HG03108 (cell line): Measurements from ENCODE around the gene THRAP3.
"Not testable (repeated sequence)": the region's sequence is repeated elsewhere in the genome, so short reads cannot be mapped to it uniquely, and the experiment has no call there.

ENCODE experiments used
- ATAC-seq: cut with Tn5 transposase; IDR thresholded peaks from one replicate; pipeline ENCODE4 v1.9.1; 2021; ENCODE audit warnings: moderate library complexity; ENCODE audit not compliant: unreplicated experiment

The THRAP3 gene

DNA sequence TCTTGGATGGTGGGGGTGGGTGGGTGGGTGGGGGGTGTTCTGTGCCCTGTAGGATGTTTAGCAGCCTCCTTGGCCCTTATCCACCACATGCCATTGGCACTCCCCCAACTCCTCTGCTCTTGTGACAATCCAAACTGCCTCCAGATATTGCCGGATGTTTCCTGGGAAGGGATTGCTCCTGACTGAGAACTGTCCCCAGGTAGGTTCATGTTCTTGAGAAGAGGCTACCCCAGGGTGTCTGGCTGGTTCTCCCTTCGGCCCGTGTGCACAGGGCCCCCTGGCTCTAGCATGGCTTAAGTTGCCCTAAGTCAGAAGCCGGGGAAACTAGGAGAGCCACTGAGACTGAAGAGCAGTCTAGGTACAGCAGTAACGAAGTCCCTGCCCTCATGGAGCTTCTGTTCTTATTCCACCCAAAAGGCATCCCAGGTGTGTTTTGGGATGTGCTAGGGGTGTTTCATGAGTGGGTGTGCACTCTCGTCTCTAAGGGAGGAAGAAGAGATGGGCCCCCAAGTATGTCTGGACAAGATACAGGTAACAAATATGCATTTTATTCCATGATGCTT is 19.8 kb upstream of the THRAP3 start:
- no peak for ATAC-seq

DNA sequence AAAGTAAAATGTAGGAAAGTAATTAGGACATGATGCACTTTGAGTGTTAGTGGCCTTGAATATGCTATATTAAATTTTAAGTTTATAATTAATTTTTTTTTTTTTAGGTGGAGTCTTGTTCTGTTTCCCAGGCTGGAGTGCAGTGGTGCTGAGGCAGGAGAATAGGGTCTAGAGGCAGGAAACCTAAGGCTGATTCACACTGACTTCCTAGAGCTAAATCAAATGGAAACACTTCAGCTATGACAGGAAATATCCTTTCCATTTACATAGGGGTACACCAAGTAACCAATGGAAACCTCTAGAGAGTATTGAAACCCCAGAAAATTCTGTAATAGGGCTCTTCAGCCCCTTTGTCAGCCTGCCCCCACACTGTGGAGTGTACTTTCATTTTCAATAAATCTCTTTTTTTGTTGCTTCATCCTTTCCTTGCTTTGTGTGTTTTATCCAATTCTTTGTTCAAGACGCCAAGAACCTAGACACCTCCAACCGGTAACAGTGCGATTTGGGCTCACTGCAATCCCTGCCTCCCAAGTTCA is 17.9 kb upstream of the THRAP3 start:
- ATAC-seq, result no peak

DNA sequence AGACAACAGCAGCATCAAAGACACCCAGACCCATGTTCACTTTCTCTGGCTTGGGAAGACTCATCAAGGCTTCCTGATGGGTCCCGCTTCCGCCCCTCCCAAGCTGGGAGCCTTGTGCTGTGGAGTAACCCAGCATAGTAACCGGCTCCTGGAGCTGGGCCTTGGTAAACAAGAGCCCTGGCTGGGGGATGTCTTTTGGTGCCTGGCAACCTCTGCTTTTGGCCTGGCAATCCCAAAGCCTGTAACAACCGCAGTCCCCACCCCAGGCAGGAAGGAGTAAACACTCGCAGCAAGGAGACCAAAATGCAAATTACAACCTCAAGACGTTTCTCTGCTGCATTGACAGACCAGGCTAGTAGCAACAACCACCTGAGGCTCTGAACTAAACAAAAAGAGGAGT is 16.9 kb upstream of the THRAP3 start:
- ATAC-seq, result no peak

DNA sequence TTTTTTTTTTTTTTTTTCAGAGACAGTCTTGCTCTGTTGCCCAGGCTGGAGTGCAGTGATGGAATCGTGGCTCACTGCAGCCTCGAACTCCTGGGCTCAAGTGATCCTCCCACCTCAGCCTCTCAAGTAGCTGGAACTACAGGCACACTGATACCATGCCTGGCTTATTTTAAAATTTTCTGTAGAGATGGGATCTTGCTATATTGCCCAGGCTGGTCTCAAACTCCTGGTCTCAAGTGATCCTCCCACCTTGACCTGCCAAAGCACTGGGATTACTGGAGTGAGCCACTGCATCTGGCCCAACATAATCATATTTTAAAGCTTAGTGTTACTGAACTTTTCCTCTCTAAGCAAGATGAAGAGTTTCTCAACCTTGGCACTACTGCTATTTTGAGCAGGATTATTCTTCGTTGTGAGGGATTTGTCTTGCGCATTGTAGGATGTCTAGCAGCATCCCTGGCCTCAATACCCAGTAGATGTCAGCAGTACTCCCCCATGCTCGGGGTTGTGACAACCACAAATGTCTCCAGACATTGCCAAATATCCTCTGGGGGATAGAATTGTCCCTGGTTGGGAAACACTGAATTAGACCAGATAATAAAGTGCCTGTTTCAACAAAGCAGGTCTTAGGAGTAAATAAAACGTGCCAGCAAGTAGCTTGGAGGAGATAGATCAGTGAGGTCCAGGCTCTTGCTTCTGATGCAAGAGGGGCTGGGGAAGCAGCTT is 15.1 kb upstream of the THRAP3 start:
- no peak for ATAC-seq

DNA sequence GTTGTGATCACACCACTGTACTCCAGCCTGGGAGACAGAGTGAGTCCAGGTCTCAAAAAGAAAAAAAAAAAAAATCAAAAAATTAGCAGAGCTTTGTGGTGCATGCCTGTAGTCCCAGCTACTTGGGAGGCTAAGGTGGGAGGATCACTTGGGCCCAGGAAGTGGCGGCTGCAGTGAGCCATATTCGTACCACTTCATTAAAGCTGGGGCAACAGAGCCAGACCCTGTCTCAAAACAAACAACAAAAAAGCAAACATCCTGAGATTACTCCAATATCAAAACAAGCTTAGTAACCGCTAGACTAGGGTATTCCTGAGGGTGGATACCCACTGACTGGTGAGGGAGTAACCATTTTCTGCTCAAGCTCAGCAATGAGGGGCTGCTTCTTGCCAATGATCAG is 12.9 kb upstream of the THRAP3 start:
- ATAC-seq, result no peak

DNA sequence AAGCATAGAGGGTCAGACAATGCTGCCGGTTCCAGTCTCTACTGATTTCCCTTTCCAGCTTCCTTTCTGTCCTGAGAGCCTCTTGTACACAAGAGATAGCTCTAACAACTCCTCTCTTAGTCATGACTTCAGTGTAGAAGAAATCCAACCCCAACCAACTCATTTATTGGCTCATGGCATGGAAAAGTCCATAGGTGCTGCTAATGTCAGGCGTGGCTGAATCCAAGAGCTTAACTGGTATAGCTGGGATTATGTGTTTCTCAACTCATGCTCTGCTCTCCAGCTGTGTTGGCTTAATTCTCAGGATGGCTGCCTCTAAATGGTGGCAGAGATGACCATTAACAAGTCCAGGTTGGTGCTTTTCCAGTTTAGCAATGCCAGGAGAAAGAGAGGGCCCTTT is 12.4 kb upstream of the THRAP3 start:
- ATAC-seq, result no peak

DNA sequence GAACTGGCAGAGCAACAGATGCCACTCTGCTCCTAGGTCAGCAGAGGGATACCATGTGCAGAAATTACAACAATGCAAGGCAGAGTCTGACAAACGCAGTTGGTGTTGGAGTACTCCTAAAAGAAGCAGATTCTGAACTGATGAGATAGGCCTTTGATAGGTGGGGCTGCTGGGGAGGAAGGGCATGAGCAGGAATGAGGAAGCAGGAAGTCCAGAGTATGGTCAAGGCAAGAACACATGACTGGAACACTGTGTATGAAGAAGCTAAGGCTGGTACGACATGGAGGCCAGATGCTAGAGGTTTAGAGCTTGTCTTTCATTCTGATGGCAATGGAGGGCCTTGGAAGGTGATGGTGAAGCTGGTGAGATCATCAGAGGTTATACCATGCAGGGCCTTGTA is 11.5 kb upstream of the THRAP3 start:
- ATAC-seq, result no peak

DNA sequence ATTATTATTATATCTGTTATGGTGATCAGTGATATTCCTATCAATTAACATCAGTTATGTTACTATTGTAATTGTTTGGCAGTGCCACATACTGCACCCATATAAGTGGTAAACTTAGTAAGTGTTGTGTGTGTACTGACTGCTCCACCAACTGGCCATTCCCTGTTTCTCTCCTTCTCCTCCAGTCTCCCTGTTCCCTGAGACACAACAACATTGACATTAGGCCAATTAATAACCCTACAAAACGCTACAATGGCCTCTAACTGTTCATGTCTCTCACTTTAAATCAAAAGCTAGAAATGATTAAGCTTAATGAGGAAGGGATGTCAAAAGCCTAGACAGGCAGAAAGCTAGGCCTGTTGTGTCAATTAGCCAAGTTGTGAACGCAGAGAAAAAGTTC is 6.6 kb upstream of the THRAP3 start:
- ATAC-seq, result no peak

DNA sequence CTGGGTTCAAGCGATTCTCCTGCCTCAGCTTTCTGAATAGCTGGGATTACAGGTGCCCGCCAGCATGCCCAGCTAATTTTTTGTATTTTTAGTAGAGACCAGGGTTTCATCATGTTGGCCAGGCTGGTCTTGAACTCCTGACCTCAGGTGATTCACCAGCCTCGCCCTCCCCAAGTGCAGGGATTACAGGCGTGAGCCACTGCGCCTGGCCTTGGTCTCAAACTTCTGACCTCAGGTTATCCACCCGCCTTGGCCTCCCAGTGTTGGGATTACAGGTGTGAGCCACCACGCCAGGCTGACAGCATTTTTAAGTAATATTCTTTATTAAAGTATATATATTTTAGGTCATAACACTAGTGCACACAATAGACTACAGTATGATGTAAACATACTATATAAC is 2.3 kb upstream of the THRAP3 start:
- ATAC-seq, result not testable (repeated sequence)

DNA sequence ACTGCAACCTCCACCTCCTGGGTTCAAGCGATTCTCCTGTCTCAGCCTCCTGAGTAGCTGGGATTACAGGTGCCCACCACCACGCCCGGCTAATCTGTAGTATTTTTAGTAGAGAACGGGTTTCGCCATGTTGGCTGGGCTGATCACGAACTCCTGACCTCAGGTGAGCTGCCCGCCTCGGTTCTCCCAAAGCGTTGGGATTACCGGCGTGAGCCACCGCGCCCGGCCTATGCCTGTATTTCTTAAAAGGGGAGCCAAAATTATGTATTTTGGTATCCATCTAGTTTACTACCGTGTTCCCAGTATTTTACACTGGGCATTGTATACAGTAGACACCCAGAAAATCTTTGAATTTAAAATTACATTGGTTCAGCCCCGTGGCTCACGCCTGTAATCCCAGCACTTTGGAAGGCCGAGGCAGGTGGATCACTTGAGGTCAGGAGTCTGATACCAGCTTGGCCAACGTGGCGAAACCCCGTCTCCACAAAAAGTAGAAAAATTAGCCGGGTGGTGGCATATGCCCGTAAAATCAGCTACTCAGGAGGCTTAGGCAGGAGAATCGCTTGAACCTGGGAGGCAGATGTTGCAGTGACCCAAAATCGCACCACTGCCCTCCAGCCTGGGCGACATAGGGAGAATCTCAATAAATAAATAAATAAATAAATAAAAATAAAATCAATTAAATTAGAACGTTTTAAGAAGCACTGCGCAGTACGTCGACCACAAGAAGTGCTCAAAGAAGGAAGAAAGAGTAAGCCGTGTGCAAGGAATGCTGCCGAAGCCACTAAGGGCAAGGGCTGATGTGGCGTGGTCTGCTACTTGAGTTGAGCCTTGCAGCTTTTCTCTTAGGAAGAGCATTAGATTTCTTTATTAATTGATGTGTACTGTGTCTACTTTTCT is 1.5 kb upstream of the THRAP3 start:
- no peak for ATAC-seq

DNA sequence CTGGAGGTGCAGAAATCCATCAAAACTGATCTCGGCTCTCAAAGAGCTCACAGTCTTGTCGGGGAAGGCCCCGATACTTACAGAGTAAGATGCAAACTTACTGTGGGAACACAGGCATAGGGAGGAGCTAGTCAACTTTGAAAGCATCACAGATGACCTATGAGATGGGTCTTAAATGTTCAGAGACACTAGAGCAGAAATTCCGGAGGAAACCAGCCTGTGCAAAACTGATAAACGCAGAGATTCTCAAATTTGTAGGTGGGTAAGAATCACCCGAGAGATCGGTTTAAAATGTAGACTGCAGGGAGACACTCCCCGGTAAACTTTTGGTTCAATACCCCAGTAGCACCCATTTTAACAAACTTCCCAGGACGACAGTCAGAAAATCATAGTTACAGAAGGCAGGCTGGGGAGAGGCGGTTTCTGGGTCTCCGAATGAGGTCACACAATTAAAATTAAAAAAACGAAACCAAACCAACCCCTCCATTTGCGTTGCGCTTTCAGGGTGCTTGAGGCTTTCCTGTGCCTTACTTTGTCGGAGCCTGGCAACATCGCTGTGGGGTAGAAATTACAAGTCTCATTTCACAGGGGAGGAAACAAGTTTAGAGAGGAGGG is 755 bp upstream of the THRAP3 start:
- ATAC-seq, result peak; percentile 18

DNA sequence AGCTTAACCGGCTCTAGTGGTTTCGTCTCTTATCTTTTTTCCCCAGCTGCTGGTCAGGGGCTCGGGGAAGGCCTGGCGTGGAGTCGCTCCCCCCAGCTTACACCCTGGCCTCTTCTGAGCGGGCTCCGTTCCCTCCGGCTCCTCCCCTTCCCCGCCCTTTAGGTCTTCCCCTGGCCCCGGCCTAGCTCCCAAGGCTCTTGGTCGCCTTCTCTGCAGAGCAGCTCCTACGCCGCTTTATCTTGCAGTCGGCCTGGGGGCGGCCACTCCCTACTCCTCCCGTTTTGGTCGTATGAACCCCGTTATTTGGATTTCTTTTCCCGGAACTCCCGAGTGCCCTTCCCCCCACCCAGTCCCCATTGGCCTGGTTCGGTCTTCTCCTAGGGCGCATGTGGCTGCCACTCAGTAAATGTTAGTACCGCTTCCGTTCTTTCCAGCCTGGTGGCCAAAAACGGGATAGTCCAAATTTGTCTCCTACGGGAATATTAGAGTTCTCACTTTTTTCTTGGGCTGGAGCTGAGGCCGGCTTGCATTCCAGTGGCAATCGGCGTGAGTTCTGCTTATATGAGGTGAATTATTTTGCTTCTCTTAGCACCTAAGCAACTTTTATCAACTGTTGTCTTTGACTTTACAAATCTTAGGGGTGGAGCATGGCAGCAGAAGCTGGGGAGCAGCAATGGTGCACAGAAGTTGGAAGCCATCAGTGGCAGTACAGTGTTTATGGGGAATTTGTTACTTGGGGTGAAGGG is 467 bp downstream of the THRAP3 start:
- peak; percentile 36 for ATAC-seq

DNA sequence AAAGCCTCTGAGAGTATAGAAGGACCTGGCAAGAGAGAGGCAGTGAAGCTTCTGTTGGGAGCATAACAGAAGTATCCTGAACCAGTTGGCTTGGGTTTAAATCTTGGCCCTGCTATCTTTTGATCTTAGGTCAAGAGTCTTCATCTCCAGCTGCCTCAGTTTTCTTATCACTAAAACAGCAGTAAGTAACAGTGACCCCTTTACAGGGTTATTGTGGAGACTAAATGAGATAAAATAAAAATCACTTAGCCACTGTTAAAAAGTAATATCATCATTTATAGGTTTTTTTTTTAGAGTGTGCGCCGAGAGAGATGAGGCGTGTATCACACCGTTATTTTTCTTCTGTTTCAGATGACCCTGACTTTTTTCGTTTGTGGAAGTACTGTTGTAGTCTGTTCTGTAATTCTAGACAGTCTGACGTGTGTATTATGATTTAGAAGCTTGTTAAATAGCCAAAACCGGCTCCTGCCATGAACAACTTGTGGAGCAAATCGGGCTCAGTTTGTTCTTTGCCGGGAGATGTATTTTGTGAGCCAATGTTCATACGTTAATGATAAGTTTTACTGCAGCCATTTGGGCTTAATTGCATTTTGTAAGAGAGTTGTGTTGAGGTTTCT is 1.1 kb downstream of the THRAP3 start:
- no peak for ATAC-seq

DNA sequence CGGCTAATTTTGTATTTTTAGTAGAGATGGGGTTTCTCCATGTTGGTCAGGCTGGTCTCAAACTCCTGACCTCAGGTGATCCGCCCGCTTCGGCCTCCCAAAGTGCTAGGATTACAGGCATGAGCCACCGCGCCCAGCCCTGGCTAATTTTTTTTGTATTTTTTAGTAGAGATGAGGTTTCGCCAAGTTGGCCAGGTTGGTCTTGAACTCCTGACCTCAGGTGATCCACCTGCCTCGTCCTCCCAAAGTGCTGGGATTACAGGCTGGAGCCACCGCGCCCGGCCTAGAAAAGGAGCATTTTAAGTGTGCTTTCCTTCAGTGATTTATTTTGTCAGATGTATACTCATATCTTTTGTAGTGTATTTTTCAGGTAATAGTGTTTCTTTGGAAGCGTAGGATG is 6.0 kb downstream of the THRAP3 start:
- ATAC-seq, result not testable (repeated sequence)

DNA sequence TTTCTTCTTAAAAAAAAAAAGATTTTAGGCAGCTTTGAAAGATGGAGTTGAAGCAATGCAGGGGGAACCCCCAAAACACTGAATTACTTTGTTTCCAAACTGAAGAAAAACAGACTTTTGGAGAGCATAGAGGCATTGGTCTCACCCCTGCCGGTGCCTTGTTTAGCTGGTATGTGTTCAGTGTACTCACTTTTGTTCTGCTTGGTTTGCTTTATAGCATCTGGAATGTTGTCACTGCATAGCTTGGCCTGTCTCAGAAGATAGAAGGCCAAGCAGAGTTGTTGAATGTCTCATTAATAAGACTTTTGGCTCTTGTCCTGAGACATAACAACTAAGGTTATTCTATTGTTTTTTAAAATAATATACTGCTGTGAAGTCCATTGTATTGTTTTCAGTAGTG is 6.9 kb downstream of the THRAP3 start:
- no peak for ATAC-seq

DNA sequence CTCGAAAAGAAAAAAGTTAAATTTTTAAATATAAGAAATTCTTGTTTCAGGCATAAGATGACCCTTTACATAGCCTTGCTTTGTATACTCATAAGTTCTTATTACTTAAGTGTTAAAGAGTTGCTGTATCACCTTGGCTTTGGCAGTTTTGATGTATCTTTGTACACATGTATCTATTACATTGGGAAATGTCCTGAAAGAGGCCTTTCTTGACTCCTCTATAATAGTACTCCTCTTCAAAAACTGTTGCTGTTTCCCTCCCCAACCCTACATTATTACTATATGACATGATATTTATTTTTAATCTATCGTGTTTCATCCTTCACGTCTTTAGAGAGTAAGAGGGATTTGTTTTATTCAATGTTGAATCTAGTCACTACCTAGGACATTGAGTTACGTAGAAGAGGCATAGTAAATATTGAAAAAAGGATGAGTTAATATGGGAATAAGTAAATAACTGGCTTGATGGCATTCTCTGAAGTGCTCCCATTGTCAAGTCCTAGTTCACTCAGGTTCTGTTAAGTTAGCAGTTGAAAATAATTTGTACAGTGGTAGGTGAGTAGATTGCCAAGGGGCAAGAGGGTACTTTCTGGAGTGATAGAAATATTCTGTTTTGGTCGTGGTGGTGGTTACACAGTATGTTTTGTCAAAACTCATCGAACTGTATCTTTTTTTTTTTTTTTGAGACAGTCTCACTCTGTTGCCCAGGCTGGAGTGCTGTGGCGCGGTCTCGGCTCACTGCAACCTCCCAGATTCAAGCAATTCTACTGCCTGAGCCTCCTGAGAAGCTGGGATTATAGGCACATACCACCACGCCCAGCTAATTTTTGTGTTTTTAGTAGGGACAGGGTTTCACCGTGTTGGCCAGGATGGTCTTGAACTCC is 8.2 kb downstream of the THRAP3 start:
- ATAC-seq, result no peak

DNA sequence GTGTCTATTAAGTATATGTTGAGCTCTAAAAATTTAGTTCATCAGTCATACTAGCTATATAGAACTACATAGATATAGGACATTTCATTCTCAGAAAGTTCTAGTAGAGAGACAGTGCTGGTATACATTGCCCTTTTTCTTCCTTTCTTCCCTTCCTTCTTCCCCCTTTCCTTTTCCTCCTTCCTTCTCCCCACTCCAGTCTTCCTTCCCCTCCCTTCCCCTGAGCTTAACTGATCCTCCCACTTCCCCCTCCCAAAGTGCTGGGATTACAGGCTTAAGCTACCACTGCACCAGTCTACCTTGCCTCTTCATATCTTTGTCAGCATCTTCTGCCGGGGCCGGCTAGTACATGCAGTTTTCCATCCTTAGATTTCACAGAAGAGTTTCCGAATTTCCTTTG is 12.1 kb downstream of the THRAP3 start:
- ATAC-seq, result no peak

DNA sequence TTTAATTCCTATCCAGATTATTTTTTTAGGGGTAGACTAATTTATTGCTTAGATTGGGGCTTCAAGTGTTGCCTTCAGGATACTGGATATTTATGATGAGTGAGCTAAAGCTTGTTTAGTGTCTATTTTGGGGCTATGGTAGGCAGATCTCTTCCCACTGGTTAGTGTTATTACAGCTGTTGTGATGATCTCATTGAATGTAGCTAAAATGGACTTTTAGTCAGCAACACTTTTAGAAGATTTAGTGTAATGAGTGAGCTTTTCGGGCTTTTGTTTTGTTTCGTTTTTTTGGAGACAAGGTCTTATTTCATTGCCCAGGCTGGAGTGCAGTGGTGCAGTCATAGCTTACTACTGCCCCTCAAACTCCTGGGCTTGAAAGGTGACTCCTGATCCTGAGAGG is 14.2 kb downstream of the THRAP3 start:
- no peak for ATAC-seq

DNA sequence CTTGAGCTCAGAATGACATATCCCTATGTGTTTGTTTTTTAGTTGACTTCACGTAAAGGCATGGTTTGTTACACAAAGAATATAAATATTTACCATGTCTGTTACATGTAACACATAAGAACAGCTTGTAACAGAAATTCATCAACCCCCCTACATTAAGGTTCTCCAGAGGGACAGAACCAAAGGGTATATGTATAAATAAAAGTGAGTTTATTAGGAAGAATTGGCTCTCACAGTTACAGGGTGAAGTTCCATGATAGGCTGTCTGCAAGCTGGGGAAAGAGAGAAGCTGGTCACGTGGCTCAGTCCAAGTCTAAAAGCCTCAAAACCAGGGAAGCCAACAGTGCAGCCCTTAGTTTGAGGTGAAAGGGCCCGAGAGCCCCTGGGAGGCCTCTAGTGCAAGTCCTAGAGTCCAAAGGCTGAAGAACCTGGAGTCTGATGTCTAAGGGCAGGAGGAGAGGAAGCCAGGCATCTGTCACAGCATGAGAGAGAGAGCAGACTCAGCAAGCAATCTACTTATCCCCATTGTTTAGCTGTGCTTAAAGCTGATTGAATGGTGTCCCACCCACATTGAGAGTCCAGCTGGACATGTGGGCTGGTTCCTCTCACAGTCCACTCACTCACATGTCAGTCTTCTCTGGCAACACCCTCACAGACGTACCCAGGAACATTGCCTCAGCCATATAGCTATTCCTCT is 15.8 kb downstream of the THRAP3 start:
- no peak for ATAC-seq
